CD4-positive, alpha-beta T cell treated with Interleukin-4 for 4 hours (primary cell): Measurements from ENCODE around the gene PLB1.

Experiments used
- DNase-seq: peaks from one replicate; pipeline ENCODE4 v3.0.0-alpha.2; 2020

PLB1 gene

GRCh38 chr2:28615706-28616105 lies 119.8 kb downstream of the PLB1 start:
- no peak for DNase-seq

- no peak for DNase-seq
Observed at GRCh38 chr2:28616396-28616999, 120.6 kb downstream of the PLB1 start.

GRCh38 chr2:28617502-28618184 lies 121.8 kb downstream of the PLB1 start:
- DNase-seq: no peak

- DNase-seq: no peak
Observed at GRCh38 chr2:28618221-28619141, 122.6 kb downstream of the PLB1 start.

- no peak for DNase-seq
Observed at GRCh38 chr2:28619213-28620196, 123.6 kb downstream of the PLB1 start.

- no peak for DNase-seq
Observed at GRCh38 chr2:28620291-28620793, 124.5 kb downstream of the PLB1 start.

- DNase-seq: no peak
Observed at GRCh38 chr2:28620801-28621171, 124.9 kb downstream of the PLB1 start.

- DNase-seq: peak; percentile 93
Observed at GRCh38 chr2:28621172-28622100, 125.6 kb downstream of the PLB1 start.

- DNase-seq: no peak
Observed at GRCh38 chr2:28622101-28622499, 126.2 kb downstream of the PLB1 start.

GRCh38 chr2:28623582-28624405 lies 127.9 kb downstream of the PLB1 start:
- no peak for DNase-seq

GRCh38 chr2:28624436-28624792 lies 128.6 kb downstream of the PLB1 start:
- no peak for DNase-seq

GRCh38 chr2:28624793-28625701 lies 129.2 kb downstream of the PLB1 start:
- peak; percentile 55 for DNase-seq

GRCh38 chr2:28626376-28626775 lies 130.5 kb downstream of the PLB1 start:
- DNase-seq: no peak

- no peak for DNase-seq
Observed at GRCh38 chr2:28626891-28627421, 131.1 kb downstream of the PLB1 start.

- no peak for DNase-seq
Observed at GRCh38 chr2:28627722-28628480, 132.0 kb downstream of the PLB1 start.

GRCh38 chr2:28628506-28628905 lies 132.6 kb downstream of the PLB1 start:
- DNase-seq: no peak

GRCh38 chr2:28628987-28629386 lies 133.1 kb downstream of the PLB1 start:
- no peak for DNase-seq

- DNase-seq: no peak
Observed at GRCh38 chr2:28629910-28630309, 134.1 kb downstream of the PLB1 start.
